Measurements from ENCODE around the gene GRID2IP. TPM values are rescaled to one million over a fixed set of nuclear protein-coding genes. Genes with fewer than 3 reads are reported as not detected.

Gene GRID2IP
- total and polyA plus RNA-seq, 2 of the 8 experiments (the other 6 are each of a cell fraction or from before 2014, with no cell fraction given), result 0.80 to 1.3 TPM

- H2BK15ac ChIP-seq (ENCODE audit: low read length), result no peak overlapping the region
- no peaks in the 10 kb centered on the region for H3K9me3 ChIP-seq (ENCODE audit: insufficient read depth in 2 of 2, low read depth in 1 of 2, low read length in 1 of 2)
- no peaks in the 10 kb centered on the region for H3K27me3 ChIP-seq (replicated peaks in 1 of 4; ENCODE audit: control insufficient read depth in 3 of 4, extremely low read depth in 1 of 4, insufficient read depth in 3 of 4, low read length in 3 of 4)
- no peak overlapping the region for H2BK12ac ChIP-seq (ENCODE audit: low read depth, low read length)
- DNase-seq (ENCODE audit: low read depth in 1 of 2, low spot score in 2 of 2) (no peak), FAIRE-seq (no peak)
- H2BK20ac ChIP-seq (ENCODE audit: low read length), result no peak overlapping the region
- H3K18ac ChIP-seq (ENCODE audit: extremely low read depth, low read length), result no peak overlapping the region
- peaks cover 3 to 30% (median 13%) of the 10 kb centered on the region in 4 experiments for H3K36me3 ChIP-seq (ENCODE audit: control insufficient read depth in 2 of 4, insufficient read depth in 4 of 4, low read length in 3 of 4)
- no peak overlapping the region for H3K4ac ChIP-seq (replicated peaks; ENCODE audit: insufficient read length, low read depth, low read length)
- H2BK5ac ChIP-seq (ENCODE audit: low read depth, low read length), result no peak overlapping the region
- H4K91ac ChIP-seq (replicated peaks; ENCODE audit: insufficient read length, low read length), result no peak overlapping the region
- no peak overlapping the region for H3K4me2 ChIP-seq (ENCODE audit: insufficient read depth in 1 of 2, low read depth in 2 of 2, low read length in 2 of 2)
- no peak overlapping the region for H3K14ac ChIP-seq (ENCODE audit: insufficient read length)
- H2AFZ ChIP-seq (ENCODE audit: low read length), result no peak overlapping the region
- TF ChIP-seq RAD21 (IDR thresholded peaks at IDR 0.05 in 1 of 2, conservative IDR thresholded peaks at IDR 0.05 in 1 of 2; ENCODE audit: low read depth in 2 of 2, low read length in 2 of 2) (no peak), SIRT6 (IDR thresholded peaks at IDR 0.05; ENCODE audit: low read length) (no peak), CREB1 (IDR thresholded peaks at IDR 0.05) (no peak), CBX5 (IDR thresholded peaks at IDR 0.05; ENCODE audit: low read depth, low read length) (no peak), SP4 (IDR thresholded peaks at IDR 0.05; ENCODE audit: low read length) (no peak), E2F6 (IDR thresholded peaks at IDR 0.05) (no peak), TAF7 (optimal IDR thresholded peaks at IDR 0.05; ENCODE audit: borderline replicate concordance, low read depth, low read length) (no peak)
- no peak overlapping the region for H3K56ac ChIP-seq (replicated peaks; ENCODE audit: insufficient read length, low read depth, low read length)
- POLR2A ChIA-PET (ENCODE audit: partially characterized antibody), result interaction anchor here (0.6 to 2.0 kb wide), 5 partner anchors 8 to 154 kb away, joined by 3 to 6 read pairs (median 3); no protein-coding TSS in a partner anchor
- H3K23me2 ChIP-seq (ENCODE audit: low read depth, low read length), result no peaks in the 10 kb centered on the region
- H3K4me1 ChIP-seq (replicated peaks in 1 of 4; ENCODE audit: control insufficient read depth in 3 of 4, insufficient read depth in 4 of 4, low read length in 3 of 4), result no peaks in the 10 kb centered on the region
- H3K4me3 ChIP-seq (ENCODE audit: extremely low read depth in 1 of 4, insufficient read depth in 2 of 4, low read depth in 3 of 4, low read length in 4 of 4), result no peak overlapping the region
- H3K9ac ChIP-seq (replicated peaks in 1 of 4; ENCODE audit: extremely low read depth in 1 of 4, low read depth in 3 of 4, low read length in 3 of 4), result no peak overlapping the region
- H2AK5ac ChIP-seq (ENCODE audit: low read depth, low read length), result no peak overlapping the region
- H3K27ac ChIP-seq (ENCODE audit: low read depth, low read length), result no peak overlapping the region
- CTCF ChIA-PET (ENCODE audit: partially characterized antibody), result interaction anchor here (0.9 to 2.2 kb wide), 7 partner anchors 14 to 85 kb away, joined by 3 to 9 read pairs (median 3); no protein-coding TSS in a partner anchor
- H4K20me1 ChIP-seq (replicated peaks in 1 of 2; ENCODE audit: control insufficient read depth in 1 of 2, insufficient read depth in 2 of 2, low read length in 2 of 2), result peaks cover 0 to 6% of the 10 kb centered on the region in 2 experiments
- 86% methylated on average over 15 of the region's 15 CpGs; no CpG with 5 or more reads in 1 of the 2 experiments for WGBS, 2 experiments (ENCODE audit: extremely low coverage in 1 of 2, insufficient coverage in 1 of 2, insufficient read length in 1 of 2, insufficient replicate concordance in 2 of 2, low coverage in 1 of 2, low lambda C conversion rate in 2 of 2, missing lambda C conversion rate in 1 of 2)
- no peaks in the 10 kb centered on the region for H3K79me1 ChIP-seq (ENCODE audit: low read depth, low read length)
- no peak overlapping the region for H3K23ac ChIP-seq (ENCODE audit: insufficient read length)
- no peak overlapping the region for H2BK120ac ChIP-seq (replicated peaks; ENCODE audit: low read depth, low read length)
- no peaks in the 10 kb centered on the region for H3K79me2 ChIP-seq (ENCODE audit: control insufficient read depth in 1 of 2, insufficient read depth in 2 of 2, low read length in 2 of 2)
- no peak overlapping the region for H4K5ac ChIP-seq (ENCODE audit: insufficient read length, low read depth, low read length)
- no peak overlapping the region for H4K8ac ChIP-seq (ENCODE audit: extremely low read depth, insufficient read depth, low read length)
Measured at GRCh38 chr7:6600093-6600492, 48.8 kb upstream of the GRID2IP start.
